IPS DF 4.7 (cell line): ENCODE data around the gene HYCC1.
"Not testable (repeated sequence)": the region's sequence is repeated elsewhere in the genome, so short reads cannot be mapped to it uniquely, and the experiment has no call there.

Experiments used
- DNase-seq: peaks from one replicate; pipeline ENCODE4 v3.0.0-alpha.2; 2013; ENCODE audit warnings: low spot score; ENCODE audit errors: extremely low read depth

Gene HYCC1

DNA sequence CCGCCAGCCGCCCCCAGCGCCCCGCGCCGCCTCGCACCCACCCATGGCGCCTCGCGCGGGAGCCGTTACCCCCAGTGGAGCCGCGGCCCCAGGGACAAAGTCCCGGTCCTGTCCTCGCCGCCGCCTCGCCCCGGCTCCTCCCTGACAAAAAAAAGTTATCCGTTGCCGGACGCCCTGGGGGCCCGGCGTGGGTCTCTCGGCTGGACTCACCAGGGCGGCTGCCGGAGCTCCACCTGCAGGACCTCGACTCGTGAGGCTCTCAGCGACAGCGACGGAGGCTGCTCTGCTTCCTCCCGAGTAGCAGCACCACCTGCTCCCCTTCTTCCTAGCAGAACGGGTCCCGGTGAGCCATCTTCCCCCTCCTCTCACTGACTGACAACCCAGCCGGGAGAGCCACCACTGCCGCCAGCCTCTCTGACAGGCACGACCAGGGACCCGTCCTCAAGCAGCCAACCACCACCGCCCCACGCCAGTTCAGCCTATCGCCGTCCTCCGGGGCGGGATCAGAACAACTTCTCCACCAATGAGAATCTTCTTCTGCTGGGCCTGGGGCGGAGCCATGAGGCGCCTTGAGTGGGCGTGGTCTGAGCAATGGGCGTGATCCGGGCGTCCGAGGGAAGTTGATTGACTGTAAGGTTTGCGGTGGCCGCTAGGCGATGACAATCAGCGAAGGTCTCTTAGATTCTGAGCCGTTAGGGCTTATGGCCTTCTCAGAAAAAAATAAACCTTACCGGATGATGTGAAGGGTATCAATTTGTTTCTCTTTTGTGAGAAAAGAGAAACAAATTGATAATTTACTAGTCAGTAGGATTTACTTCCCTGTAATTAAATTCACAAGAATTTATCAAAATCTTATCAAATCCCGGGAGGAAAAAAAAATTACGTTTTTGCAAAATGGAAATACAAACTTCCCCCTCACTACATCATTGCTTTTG lies at the start of gene HYCC1:
HYCC1 (minus strand) TSS at position 416 of the 935 bp plus-strand sequence. CDS start 23,019 bp downstream, outside the sequence.
- DNase-seq, result peak; percentile 88

DNA sequence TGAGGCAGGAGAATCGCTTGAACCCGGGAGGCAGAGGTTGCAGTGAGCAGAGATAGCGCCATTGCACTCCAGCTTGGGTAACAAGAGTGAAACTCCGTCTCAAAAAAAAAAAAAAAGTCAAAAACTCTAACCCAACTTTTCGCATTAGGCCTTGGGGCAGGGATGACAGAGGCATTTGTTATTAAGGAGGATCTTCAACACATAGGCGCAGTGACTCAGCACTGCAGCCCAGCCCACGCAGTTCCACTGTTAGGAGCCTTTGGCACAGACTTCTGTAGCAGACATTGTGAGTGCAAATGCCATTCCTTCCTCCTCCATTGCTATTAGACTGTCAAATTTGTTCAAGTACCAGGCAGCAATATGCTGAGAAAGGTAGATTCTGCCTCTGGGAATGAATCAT lies 48.5 kb upstream of the HYCC1 start:
- DNase-seq, result no peak

DNA sequence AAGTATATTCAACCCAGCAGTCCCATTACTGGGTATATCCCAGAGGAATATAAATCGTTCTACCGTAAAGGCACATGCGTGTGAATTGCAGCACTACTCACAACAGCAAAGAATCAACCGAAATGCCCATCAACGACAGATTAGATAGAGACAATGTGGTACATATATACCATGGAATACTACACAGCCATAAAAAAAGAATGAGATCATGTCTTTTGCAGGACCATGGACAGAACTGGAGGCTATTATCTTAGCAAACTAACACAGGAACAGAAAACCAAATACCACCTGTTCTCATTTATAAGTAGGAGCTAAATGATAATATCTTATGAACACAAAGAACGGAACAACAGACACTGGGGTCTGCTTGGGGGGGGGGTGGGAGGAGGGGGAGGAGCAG lies 47.4 kb upstream of the HYCC1 start:
- no peak for DNase-seq

GRCh38 chr7:23058408-23059096 lies 44.6 kb upstream of the HYCC1 start:
- no peak for DNase-seq

DNA sequence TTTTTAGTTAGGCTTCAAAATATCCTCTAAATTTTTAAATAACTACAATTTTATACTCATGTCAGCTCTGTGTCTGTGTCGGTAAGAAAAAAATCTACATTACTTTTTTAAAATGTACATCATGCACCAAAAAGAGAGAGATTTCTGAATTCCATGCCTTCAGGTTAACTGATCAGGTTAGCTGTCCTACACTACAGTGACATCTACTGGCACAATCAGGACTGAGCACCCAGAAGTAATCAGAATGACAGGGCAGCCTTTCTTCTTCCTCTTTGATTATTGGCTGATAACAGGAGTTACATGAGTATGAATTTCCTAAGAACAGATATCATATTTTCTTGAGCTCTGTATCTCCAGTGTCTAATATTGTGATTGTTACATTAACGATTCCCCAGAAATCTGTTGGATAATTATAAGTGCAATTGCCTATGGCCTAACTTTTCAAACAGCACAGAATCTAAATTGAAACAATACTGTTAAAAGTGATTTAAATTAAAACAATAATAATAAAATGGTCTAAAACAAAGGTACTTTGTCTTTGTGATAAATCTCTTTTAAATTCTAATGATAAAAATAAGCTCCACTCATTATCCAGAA lies 41.8 kb upstream of the HYCC1 start:
- DNase-seq, result peak; percentile 46

DNA sequence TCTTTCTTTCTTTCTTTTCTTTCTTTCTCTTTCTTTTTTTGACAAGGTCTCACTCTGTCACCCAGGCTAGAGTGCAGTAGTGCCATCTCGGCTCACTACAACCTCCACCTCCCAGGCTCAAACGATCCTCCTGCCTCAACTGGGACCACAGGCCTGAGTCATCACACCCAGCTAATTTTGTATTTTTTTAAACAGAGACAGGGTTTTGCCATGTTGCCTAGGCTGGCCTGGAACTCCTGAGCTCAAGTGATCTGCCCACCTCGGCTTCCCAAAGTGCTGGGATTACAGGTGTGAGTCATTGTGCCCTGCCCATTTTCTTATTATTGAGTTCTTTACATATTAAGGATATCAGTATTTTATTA lies 37.2 kb upstream of the HYCC1 start:
- not testable (repeated sequence) for DNase-seq

DNA sequence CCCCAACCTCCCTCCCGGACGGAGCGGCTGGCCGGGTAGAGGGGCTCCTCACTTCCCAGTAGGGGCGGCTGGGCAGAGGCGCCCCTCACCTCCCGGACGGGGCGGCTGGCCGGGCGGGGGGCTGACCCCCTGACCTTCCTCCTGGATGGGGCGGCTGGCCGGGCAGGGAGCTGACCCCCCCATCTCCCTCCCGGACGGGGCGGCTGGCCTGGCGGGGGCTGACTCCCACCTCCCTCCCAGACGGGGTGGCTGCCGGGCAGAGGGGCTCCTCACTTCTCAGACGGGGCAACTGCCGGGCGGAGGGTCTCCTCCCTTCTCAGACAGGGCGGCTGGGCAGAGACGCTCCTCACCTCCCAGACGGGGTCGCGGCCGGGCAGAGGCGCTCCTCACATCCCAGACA lies 32.4 kb upstream of the HYCC1 start:
- not testable (repeated sequence) for DNase-seq

DNA sequence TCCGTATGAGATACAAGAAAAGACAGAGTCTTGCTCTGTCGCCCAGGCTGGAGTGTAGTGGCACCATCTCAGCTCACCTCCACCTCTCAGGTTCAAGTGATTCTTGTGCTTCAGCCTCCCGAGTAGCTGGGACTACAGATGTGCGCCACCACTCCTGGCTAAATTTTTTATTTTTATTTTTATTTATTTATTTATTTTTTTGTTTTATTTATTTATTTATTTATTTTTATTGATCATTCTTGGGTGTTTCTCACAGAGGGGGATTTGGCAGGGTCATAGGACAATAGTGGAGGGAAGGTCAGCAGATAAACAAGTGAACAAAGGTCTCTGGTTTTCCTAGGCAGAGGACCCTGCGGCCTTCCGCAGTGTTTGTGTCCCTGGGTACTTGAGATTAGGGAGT lies 31.2 kb upstream of the HYCC1 start:
- DNase-seq, result not testable (repeated sequence)

GRCh38 chr7:23044581-23044980 lies 30.7 kb upstream of the HYCC1 start:
- no peak for DNase-seq

GRCh38 chr7:23043441-23043840 lies 29.5 kb upstream of the HYCC1 start:
- DNase-seq, result no peak

GRCh38 chr7:23039674-23040073 lies 25.7 kb upstream of the HYCC1 start:
- DNase-seq, result not testable (repeated sequence)

DNA sequence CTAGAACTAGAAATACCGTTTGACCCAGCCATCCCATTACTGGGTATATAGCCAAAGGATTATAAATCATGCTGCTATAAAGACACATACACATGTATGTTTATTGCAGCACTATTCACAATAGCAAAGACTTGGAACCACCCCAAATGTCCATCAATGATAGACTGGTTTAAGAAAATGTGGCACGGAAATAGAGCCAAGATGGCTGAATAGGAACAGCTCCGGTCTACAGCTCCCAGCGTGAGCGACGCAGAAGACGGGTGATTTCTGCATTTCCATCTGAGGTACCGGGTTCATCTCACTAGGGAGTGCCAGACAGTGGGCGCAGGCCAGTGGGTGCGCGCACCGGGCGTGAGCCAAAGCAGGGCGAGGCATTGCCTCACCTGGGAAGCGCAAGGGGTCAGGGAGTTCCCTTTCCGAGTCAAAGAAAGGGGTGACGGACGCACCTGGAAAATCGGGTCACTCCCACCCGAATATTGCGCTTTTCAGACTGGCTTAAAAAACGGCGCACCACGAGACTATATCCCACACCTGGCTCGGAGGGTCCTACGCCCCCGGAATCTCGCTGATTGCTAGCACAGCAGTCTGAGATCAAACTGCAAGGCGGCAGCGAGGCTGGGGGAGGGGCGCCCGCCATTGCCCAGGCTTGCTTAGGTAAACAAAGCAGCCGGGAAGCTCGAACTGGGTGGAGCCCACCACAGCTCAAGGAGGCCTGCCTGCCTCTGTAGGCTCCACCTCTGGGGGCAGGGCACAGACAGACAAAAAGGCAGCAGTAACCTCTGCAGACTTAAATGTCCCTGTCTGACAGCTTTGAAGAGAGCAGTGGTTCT lies 21.8 kb upstream of the HYCC1 start:
- not testable (repeated sequence) for DNase-seq

DNA sequence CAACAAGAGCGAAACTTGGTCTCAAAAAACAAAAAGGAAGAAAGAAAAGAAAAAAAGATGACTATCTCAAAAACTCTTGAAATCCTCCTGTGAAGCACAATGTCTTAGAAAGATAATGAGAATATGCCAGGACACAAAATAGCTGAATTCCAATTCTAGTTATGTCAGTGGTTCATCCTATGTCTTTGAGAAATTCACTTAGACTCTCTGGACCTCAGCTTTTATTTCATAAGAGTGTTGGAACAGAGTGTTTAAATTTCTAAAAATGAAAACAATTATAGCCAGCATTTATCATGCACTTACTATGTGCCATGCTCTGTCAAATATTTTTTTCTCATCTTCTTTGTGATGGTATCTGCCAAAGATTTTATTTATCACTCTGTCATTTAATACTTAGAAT lies 13.3 kb upstream of the HYCC1 start:
- DNase-seq, result no peak

DNA sequence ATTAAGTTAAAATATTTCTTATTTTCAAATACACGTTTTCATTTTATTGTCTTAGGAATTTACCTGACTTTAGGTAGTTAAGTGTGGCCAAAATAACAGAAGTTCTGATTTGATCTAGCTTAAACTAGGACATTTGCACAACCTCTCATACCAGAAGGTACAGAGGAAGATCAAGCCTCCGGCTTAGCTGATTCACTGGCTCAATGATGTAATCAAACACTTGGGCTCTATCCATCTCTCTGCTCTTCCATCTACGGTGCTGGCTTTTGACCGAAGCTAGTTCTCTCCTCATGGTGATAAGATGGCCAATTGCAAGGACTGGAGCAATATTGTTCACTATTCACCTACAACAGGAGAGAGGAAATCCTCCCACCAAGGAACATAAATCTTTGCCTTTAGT lies 12.2 kb upstream of the HYCC1 start:
- DNase-seq, result no peak

DNA sequence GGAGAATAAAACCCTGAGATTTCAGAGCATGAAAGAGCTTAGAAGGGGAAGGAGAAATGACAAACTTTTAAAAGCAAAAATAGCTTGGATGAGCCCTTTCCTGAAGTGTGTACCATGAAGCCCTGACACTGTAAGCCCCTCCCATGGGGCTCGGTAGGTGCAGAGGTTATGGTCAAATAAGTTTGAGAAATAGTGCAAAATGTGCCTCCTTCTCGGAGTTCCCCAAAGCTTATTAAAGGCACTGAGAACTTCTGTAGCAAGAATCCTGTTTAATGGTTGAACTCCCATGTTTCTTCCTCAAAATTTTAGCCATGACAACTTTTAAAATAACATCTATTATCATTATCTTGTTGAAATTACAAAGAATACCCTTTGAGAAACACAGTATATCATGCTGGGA lies 10.5 kb upstream of the HYCC1 start:
- DNase-seq, result no peak

DNA sequence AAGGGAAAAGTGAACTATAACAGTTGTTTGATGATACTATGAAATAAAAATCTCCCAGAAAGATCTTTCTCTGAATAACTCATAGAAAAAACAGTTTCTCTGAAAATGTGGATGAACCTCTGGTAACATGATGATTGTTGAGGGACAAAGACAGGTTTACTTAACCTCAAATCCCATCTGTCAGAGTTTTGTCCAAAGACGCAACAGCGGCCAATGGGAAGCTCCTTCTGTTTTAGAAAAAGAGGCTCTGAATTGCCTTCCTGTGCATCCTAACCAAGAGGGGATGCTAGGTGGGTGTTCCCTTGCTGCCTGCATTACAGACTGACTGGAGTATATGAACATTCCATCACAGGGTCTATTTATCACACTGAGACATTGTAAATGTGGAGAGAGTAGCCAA lies 8.9 kb upstream of the HYCC1 start:
- no peak for DNase-seq

DNA sequence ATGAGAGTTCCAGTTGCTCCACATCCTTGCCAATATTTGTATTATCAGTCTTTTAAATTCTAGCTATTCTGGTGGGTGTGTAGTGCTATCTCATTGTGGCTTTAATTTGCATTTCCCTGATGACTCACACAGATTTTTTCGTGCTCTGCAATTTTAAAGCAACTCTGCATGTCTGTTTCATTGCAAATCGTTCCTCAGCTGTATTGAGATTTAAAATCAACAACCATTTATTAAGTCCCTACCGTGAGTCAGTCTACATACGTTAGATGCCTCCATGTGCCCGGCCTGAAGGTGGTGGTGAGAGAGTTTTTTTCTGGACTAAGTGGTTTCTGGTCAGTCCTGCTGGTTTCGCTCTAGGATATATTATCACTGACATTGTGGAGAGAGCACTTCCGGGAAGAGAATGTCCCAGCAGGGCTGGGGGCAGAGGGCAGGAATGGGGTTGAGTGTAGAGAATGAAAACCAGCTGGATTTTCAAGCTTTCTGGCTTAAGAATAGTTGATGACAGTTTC lies 8.4 kb upstream of the HYCC1 start:
- DNase-seq, result no peak

- DNase-seq, result no peak
Observed at GRCh38 chr7:23021596-23021995, 7.7 kb upstream of the HYCC1 start.

- DNase-seq, result no peak
Observed at GRCh38 chr7:23020742-23021401, 6.9 kb upstream of the HYCC1 start.

DNA sequence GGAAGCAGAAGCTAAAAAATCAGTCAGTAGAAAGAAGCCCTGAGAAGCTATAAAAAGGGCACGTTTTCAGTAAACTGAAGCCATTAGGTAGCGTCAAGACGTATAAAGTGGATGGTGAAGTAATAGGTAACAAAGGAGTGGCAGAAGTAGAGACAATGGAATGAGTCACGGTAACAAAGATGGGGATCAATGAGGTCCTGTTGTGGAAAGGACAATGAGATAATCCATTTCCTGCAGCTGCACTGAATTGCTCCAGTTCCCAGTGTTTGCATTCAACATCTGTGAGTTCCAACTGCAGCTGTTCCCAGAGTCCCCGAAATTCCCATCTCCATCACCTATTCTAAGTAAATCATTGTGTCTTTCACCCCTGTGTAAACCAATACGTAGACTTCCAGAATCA lies 4.8 kb upstream of the HYCC1 start:
- DNase-seq, result no peak

- DNase-seq, result no peak
Observed at GRCh38 chr7:23017309-23017708, 3.4 kb upstream of the HYCC1 start.
